Eye (tissue), 1 donor: Measurements from ENCODE around the gene ASH1L.
"Not testable (repeated sequence)": the region's sequence is repeated elsewhere in the genome, so short reads cannot be mapped to it uniquely, and the experiment has no call there.

ENCODE experiments used
- DNase-seq: peaks from one replicate; pipeline ENCODE4 v3.0.0-alpha.2; 2015

The ASH1L gene

DNA sequence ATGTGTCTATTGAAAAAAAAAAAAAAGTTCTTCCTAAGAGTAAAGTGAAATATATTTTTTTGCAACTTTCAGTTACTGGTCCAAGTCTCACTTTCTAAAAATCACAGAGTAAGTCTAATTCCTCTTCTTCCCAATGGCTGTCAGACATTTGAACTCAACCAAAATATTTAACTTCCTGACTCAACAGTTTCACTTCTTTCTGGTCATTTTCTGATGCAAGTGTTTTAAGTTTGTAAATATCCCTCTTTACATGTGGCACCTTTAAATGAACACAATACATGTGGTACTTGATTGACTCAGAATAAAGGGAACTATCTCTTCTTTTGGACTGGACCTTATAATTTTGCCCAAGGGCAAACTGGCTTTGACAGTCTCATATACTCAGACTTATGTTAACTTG is 76.7 kb downstream of the ASH1L start:
- no peak for DNase-seq

DNA sequence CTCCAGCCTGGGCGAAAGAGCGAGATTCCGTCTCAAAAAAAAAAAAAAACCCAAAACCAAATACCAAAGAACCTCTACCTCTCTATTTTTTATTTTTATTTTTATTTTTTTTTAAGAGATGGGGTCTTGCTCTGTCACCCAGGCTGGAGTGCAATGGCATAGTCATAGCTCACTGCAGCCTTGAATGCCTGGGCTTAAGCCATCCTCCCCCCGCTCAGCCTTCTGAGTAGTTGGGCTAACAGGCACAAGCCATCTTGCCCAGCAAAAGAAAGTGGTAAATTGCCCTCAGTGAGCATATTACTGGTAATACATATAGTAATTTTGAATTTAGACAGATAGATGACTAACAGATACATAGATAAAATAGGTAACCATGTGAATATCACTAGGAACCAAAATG is 77.4 kb downstream of the ASH1L start:
- no peak for DNase-seq

DNA sequence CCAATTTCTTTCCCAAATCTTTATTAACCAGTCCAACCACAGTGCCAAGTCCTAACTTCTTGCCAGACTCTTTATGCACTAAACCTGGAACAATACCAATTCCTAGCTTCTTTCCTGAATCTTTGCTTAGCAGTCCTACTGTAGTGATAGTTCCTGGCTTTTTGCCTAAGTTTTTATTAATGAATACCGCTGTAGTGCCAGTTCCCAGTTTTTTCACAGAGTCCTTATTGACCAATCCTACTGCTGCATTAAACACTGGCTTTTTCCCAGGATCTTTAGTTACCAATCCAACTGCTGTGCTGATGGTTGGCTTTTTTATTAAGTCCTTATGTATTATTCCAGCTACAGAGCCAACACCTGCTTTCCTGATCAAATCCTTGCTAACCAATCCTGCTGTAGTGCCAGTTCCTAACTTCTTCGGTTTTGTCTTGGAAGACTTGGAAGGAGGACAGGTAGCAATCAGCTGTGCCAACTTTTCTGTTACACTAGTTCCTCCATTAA is 80.8 kb downstream of the ASH1L start:
- DNase-seq: no peak

DNA sequence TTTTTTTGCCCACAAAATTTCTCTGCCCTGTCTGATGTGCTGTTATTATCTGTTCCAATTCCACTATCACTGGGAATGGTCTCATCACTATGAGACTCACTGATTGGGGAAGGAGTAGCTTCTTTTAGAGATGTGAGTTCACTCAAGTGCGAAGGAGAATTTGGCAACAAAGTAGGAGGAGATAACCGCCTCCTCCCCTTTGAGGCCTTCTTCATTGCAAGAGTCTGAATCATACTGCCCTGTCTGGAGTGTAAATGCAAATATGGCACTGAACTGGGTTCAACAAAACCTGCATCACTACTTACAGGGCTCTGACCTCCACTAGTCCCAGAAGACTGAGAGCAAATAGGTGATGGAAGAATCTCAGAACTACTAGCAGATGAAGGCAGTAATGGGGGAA is 83.4 kb downstream of the ASH1L start:
- no peak for DNase-seq

DNA sequence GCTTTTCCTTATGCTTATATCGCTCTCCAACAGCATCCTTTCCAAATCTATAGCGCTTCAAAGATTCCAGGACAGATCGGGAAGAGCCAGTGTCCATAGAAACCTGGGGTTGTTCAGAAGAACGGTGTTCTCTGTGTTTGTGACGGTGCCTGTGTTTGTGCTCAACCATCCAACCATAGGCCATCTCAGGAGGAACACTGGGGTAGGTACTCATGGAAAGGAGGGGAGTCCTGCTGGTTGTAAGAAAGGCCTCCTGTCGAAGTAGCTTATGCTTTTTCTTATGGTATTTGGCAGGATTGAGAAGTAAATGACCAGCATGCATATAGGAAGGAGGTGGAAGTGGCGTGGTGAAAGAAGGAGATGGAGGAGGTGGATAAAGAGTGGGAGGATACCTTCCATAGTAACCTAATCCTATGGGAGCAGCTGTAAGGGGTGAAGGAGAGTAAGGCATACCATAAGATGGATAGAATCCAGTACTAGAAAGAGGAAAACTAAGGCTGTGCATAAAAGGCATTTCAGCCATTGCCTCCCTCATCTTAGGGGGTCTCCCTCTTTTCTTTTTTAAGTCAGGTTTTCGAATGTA is 84.2 kb downstream of the ASH1L start:
- no peak for DNase-seq

DNA sequence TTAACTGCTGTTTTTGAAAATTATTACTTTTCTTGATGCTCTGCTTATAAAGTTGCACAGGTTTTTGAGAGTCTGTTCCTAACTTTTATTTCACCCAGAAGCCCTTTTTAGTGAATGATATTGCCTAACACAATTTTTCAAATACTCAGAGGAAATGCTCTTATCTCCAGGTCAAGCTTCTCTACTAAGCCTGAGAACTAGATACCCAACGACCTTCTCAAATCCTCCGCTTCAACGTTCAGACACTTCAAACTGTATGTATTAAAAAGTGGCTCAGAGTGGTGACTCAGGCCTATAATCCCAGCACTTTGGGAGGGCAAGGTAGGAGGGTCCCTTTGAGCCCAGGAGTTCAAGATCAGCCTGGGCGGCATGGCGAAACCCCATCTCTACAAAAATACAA is 88.5 kb downstream of the ASH1L start:
- DNase-seq: no peak

DNA sequence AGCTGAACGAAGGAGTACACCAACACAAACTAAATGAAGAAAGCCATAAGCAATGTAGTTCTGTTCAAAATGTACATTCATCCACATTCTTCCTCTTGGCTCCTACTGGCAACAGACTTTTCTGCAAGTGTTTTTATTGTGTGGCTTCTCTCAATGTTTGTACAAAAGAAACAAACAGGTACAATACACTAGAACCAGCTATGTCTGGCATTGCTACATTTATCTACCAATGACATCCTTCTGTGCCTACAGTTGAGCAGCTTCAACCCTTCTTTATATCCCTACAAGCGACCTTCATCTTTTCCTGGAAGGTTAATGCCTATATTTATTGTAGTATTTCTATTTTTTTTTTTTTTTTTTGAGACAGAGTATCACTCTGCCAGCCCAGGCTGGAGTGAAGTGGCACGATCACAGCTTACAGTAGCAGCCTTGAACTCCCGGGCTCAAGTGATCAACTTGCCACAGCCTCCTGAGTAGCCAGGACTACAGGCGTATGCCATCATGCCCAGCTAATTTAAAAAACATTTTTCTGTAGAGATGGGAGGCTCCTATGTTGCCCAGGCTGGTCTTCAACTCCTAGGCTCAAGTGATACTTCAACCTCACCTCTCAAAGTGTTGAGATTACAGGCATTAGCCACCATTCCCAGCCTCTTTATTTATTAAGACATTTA is 89.3 kb downstream of the ASH1L start:
- DNase-seq: no peak

DNA sequence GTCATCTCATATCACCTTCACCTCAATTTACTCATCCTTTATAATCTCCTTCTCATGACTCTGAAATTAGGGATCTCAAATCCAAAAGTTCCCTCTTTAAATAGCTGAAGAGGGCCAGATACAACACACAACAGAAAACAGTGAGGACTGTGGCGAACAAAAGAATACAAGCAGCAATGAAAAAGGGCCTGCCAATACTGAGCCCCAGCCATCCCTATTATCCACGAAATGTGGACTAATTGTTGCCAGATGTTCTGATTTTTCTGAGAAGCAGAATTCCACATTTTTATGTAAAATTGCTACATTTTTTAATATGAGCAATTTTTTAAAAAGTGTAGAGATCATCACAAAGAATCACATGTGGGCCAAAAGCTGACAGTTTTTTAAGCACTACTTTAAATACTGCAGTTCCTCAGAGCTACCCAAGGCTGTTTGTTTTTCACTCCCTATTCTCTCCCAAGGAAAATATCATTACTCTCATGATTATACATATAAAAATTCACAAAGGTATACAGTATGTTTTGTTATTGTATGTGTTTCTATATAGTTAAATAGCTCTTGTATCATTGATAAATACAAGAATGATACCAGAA is 90.0 kb downstream of the ASH1L start:
- no peak for DNase-seq

DNA sequence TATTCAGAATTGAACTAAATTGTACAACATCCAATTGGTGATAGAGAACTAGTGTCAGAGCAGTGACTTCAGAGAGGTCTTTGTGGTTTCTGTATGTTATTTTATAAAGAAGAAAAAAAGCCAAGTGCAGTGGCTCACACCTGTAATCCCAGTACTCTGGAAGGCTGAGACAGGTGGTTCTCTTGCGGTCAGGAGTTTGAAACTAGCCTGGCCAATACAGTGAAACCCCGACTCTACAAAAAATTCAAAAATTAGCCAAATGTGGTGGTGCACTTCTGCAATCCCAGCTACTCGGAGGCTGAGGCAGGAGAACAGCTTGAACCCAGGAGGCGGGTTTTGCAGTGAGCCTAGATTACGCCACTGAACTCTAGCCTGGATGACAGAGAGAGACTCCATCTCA is 90.7 kb downstream of the ASH1L start:
- no peak for DNase-seq

DNA sequence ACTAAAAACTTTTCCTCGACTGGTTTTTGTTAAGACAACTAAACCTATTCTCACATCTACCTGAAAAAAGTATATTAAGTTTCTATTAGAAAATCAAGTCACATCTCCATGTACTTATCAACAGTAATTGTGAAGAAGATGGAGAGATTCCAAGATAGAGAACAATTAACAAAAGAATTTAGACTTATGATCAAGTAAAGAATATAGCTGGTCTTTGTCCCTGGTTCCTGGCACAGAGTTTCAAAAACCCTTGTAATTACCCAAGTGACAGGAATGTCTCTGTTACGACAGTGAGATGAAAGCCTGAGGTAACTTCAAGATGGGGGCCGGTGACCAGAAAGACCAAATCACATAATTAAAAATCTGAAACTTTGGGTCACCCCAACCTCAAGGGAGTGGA is 91.6 kb downstream of the ASH1L start:
- DNase-seq: no peak

DNA sequence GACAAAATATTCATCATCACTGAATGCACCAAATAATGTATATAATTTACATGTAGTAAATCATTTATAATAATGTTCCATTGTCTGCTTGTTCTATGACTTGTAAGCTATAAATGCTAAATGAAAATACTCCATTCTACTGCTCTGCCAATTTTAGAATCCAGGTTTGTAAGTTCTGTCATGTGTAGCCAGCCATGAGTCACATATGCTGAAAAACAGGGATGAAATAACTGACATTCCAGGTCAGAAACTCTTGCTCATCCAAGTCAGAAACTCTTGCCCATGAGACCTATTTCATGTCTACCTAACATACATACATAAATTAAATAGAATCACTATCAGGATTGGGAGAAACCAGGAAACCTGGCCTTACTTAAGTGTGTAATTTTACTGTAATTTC is 95.6 kb downstream of the ASH1L start:
- DNase-seq: no peak

DNA sequence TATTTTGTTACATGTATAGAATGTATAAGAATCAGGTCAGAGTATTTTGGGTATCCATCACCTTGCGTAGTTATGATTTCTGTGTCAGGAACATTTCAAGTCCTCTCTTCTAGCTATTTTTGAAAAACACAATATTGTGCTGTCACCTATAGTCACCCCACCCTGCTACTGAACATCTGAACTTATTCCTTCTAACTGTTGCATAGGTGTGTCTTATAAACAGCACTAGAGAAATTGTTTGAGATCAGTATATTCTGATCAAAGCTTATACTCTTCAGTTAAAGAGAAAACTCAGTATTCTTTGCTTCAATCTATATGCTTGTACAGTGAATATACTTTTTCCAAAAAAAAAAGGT is 96.0 kb downstream of the ASH1L start:
- DNase-seq: no peak

DNA sequence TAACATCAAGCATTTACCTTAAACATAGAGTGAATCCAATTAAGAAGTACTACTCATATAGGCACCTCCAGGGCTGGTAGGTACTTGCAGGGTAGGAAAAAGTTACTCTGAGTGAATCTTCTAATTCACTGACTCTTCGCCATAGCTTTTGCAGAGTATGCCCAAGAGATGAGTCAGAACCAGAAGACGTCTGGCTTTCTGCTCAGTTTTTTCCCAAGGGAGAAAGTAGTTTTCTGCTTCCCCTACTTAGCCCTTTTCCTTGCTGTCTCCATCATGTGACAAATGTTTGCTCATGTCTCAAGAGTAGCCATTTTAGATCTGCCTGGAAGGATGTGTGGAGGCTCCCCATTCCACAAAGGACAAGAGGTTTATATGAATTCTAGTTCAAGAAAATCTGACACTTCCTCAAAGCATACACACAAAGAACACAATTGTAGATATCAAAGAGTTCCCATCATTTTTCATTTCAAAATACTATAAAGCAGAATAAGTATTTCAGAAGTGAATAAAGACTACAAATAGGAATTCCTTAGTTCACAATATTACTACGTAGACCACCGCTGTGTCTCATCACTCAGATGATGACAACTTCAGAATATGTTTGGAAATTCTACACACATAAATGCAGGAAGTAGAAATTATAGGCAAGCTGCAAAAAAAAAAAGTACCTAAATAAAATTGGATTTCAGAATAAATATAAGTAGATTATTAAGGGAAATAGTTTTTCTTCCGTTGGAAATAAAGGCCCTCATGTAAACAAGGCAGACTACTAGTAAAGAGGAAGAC is 98.5 kb downstream of the ASH1L start:
- DNase-seq: no peak

DNA sequence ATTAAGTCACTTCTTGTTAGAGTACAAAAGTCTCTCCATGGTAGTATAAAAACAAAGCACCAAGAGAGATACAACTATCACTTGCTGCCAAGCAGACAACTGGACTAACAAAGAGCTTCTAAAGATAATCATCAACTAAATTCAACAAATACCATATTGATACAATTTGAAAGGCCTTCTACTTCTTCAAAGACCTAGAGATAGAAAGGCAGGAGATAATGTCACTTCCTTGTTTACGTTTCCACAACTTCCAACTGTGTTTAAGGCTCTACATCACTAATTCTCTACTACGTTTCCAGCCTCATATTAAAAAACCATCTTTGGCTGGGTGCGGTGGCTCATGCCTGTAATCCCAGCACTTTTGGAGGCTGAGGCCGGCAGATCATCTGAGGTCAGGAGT is 104.5 kb downstream of the ASH1L start:
- DNase-seq: no peak

DNA sequence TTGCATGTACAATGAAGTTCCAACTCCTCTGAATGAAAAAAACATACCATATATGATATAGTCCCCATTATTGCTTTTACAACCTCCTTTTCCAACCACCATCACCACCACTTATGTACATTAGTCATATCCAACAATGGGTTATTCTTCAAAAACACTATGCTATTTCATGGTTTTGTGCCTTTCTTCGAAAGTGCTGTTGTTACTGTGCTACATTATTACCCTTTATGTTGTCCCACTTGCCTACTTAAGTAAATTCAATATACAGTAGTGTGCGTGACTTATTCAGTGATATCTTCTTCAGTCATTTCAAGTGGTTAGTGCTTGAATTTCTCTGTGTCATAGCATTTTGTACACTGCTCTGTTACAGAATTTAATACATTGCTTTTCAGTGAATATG is 105.3 kb downstream of the ASH1L start:
- no peak for DNase-seq

DNA sequence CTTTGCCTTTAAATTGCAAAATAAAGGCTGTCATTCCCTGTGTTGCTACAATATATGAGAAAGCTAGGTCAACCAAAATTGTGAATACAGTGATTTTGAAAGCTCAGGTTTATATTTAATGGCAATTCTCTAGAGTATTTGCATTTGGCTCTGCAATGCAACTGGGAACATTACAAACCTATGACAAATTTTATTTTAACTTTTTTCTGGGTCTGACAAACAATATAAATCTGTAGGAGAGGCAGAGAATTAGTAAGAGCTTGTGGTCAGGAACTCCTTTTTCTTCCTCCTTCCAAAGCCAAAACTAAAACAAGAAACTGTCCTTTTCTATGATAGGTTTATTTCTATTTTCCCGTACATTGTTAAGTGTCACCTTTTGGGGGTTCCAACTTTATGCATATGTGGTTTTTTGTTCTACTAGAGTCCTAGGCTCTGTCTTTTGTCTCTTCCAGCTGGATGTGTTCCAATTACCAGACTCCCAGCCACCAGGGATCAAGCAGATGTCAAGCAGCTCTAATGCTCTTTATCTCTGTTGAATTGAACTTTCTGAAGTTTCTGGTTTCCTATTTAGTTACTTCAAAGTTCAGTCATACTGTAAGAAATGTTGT is 106.9 kb downstream of the ASH1L start:
- peak; percentile 22 for DNase-seq

DNA sequence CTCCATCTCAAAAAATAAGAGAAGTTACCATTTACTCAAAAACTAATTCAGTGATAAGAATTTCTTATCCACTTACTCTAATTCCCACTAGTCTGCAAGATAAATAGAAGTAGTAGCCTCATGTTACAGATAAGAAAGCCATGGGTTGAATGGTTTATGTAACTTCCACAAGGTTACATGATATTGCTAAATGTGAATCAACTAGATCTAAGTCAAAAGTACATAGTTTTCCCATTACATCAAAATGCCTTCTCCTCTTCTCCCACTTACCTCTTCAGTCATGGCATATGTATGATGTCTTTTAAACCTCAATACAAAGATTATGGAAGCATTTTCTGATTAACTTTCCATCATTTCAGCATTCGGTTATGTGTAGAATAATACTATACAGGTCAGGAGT is 108.5 kb downstream of the ASH1L start:
- DNase-seq: no peak

DNA sequence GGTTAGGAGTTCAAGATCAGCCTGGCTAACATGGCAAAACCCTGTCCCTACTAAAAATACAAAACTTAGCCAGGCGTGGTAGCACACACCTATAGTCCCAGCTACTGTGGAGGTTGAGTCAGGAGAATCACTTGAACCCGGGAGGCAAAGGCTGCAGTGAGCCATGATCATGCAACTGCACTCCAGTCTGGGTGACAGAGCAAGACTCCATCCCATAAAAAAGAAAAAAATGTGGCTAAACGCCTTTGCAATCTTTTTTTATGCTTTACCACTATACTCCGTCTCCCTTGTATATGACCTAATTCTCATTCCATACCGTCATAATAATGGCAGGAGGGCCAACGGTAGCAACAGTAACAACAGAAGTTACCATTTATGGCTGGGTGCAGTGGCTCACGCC is 109.5 kb downstream of the ASH1L start:
- DNase-seq: no peak

DNA sequence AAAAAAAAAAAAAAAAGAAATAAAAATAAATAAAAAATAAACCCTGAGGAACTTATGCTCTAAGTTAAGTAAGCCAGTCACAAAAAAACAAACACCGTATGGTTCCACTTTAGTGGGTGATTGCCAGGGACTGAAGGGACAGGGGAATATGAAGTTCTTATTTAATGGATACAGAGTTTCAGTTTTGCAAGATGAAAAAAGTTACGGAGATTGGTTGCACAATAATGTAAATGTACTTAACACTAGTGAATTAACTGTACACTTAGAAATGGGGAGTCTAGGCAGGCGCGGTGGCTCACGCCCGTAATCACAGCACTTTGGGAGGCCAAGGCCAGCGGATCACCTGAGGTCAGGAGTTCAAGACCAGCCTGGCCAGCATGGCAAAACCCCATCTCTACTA is 111.4 kb downstream of the ASH1L start:
- no peak for DNase-seq

DNA sequence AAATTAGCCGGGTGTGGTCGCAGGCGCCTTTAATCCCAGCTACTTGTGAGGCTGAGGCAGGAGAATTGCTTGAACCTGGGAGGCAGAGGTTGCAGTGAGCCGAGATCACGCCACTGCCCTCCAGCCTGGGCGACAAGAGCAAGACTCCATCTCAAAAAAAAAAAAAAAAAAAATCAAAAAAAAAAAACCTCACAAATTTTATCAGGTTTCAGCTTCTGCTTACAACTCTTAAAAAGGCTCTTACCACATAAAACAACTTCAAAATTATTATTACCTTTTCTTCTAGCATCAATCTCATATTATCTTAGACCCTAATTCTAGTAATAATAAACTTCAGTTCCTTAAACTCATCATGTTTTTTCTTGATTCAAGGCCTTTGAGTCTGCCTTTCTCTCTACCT is 120.2 kb downstream of the ASH1L start:
- DNase-seq: not testable (repeated sequence)

DNA sequence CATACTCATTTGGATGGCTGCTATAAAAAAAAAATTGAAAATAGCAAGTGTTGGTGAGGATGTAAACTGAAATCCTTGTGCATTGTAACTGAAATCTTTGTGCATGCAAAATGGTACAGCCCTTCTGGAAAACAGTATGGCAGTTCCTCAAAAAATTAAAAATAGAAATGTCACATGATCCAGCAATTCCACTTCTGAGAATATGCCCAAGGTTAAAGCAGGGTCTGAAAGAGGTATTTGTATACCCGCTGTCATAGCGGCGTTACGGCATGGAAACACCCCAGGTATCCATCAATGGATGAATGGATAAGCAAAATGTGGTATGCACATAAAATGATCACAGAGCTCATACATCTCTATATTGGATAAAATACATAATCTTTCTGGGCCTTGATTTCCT is 125.2 kb downstream of the ASH1L start:
- no peak for DNase-seq

DNA sequence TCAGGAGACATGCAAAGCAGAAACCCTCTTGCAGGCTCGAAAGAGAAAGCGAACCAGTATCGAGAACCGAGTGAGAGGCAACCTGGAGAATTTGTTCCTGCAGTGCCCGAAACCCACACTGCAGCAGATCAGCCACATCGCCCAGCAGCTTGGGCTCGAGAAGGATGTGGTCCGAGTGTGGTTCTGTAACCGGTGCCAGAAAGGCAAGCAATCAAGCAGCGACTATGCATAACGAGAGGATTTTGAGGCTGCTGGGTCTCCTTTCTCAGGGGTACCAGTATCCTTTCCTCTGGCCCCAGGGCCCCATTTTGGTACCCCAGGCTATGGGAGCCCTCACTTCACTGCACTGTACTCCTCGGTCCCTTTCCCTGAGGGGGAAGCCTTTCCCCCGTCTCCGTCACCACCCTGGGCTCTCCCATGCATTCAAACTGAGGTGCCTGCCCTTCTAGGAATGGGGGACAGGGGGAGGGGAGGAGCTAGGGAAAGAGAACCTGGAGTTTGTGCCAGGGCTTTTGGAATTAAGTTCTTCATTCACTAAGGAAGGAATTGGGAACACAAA is 128.7 kb downstream of the ASH1L start:
- not testable (repeated sequence) for DNase-seq
